Stimulated activated naive B cell treated with anti-CD40 and anti-IgM and Interleukin-4, amounts not matched to agents 10 μg/mL and 1 μg/mL and 100 μg/mL, for 72 hours (primary cell): Measurements from ENCODE around the gene TNFAIP8.
A peak's percentile ranks its signal among the peaks of the same experiment; 100 is the strongest.

Experiments used
- ATAC-seq, 2 donors: fragments of 150-1000 bp; cut with Tn5 transposase; replicated peaks; 2 replicates each; pipeline ENCODE4 v1.10.0; 2021; ENCODE audit warnings: moderate library complexity in 1 of 2
- DNase-seq: peaks from one replicate; pipeline ENCODE4 v3.0.0; 2021
- H3K27ac Mint-ChIP-seq: one replicate; pipeline ENCODE4 v1.8.0; 2022; ENCODE audit warnings: mild to moderate bottlenecking, mixed read lengths
- H3K27me3 Mint-ChIP-seq, 2 donors: one replicate each; pipeline ENCODE4 v1.8.0; 2022; ENCODE audit warnings: mixed read lengths in 2 of 2
- H3K36me3 Mint-ChIP-seq, 2 donors: one replicate each; pipeline ENCODE4 v1.8.0; 2022; ENCODE audit warnings: mixed read lengths in 2 of 2, mild to moderate bottlenecking in 1 of 2
- H3K4me1 Mint-ChIP-seq, 2 donors: one replicate each; pipeline ENCODE4 v1.8.0; 2022; ENCODE audit warnings: mixed read lengths in 2 of 2, mild to moderate bottlenecking in 1 of 2
- H3K4me3 Mint-ChIP-seq, 2 donors: one replicate each; pipeline ENCODE4 v1.8.0; 2022; ENCODE audit warnings: mild to moderate bottlenecking in 2 of 2, mixed read lengths in 2 of 2, moderate library complexity in 1 of 2
- H3K9me3 Mint-ChIP-seq, 2 donors: one replicate each; pipeline ENCODE4 v1.8.0; 2022; ENCODE audit warnings: mixed read lengths in 2 of 2, mild to moderate bottlenecking in 1 of 2

TNFAIP8 gene

DNA sequence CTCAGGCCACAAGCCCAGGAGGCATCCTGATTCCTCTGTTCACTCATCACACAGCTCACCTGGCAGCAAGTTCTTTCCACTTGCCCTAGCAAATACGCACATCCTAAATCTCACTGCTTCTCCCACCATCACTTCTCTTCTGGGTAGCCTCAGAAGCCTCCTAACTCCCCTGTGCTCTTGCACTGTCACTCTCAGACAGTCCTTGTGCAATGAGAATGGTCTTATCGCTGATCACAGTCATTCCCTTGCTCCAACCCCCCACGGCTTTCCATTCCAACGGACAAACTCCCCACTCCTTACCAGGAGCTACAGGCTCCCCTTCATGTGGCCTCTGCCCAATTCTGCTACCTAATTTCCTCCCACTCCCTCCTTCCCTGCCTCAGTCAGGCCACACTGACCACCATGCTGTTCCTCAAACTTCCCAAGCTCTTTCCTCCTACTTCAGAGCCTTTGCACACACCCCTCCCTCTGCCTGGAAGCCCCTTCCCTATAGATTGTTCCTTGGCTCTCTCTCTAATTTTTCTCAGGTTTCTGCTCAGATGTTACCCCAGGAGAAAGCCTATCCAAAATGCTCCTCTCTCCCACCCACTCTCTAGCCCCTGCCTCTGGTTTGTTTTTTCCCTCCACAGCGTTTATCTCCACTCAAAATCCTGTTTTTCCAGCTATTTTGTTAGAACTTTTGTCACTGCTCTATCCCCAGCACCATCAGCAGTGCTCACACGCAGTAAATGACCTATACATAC is 34.1 kb upstream of the TNFAIP8 start:
- Mint-ChIP-seq H3K9me3 (no peaks in the 10 kb centered on the region), H3K4me1 (peaks cover 62 to 78% of the 10 kb centered on the region in 2 donors), H3K36me3 (peaks cover 10 to 38% of the 10 kb centered on the region in 2 donors), H3K27me3 (no peaks in the 10 kb centered on the region), H3K4me3 (peak overlapping the region in 1 of 2 donors; percentile 3), H3K27ac (peak overlapping the region; percentile 60)
- ATAC-seq (no peak), DNase-seq (no peak)

DNA sequence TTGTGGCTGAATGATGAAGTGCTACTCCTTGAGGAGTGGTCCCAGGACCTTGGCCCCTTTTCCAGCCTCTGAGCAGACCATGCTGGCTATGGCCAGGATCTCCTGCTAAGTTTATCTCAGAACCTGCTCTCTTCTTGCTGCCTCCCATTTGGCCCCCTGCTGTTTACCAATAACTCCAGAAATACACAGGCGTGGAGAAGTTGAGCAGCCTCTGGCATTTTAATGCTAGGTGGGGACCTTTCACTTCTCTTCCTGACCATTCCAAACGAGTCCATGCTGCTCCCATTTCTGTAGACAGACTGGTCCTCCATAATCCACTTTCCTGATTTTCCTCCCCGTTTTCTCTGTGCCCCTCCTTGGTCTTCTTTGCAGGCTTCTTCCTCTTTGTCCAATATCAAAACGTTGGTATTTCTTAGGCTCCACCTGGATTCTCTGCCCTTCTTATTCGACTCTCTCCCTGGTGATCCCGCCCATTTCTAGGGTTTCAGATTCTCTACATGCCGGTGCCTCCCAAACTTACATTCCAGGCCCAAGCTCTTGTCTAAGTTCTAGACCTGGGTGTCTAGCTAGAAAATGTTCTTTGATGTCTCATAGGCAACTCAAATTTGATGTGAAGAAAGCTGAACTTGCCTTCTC is 33.4 kb upstream of the TNFAIP8 start:
- Mint-ChIP-seq H3K4me3 (no peak overlapping the region), H3K27ac (peak overlapping the region; percentile 60), H3K36me3 (peaks cover 10 to 38% of the 10 kb centered on the region in 2 donors), H3K9me3 (no peaks in the 10 kb centered on the region), H3K27me3 (no peaks in the 10 kb centered on the region), H3K4me1 (peaks cover 63 to 82% of the 10 kb centered on the region in 2 donors)
- no peak for DNase-seq
- no peak for ATAC-seq

DNA sequence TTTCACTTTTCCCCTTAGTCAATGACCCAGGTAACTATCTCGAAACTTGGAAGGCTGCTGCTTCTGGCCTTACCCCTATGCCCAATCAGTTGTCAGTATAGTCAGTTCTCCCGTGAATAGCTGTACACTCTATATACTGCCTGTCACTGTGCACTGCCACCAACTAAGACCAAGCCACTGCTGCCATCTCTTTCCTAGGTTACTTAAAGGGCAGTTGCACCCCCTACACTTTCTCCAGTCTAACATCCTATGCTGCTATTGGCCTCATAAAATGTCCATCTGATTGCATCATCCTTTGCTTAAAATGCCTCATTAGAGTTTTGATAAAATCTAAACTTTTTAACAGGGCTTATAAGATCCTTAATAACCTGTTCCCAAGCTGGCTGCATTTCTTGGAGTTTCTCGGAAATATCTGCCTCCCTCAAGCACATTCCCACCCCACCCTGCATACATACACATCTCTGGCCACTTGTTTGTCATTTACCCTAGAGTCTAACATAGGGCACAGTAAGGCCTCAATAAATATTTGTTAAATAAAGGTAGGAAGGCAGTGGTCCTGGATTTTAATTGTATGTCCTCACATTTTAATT is 32.8 kb upstream of the TNFAIP8 start:
- Mint-ChIP-seq H3K27me3 (no peaks in the 10 kb centered on the region), H3K36me3 (peaks cover 10 to 37% of the 10 kb centered on the region in 2 donors), H3K4me1 (peaks cover 63 to 83% of the 10 kb centered on the region in 2 donors), H3K27ac (peak overlapping the region; percentile 60), H3K9me3 (no peaks in the 10 kb centered on the region), H3K4me3 (no peak overlapping the region)
- DNase-seq (no peak), ATAC-seq (peak in 1 of 2 donors; percentile 17)

DNA sequence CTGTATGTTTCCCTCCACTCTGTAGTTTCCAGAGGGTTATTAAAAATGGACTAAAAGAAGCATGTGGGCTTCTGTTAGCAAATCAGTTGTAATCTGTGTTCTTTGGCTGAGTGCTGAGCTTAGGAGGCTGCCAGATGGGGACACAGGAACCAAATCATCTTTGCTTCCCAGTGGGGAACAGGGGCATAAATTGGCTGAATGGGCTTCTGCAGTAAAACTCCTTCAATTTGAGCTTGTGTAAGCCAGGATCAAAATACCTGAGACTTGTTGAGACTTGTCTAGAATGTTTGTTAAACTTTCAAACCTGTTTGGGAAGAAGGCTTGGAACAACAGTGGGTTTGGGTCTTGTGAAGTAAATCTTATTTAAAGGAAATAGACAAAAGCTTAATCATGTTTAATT is 32.2 kb upstream of the TNFAIP8 start:
- H3K4me3 Mint-ChIP-seq = no peak overlapping the region
- H3K4me1 Mint-ChIP-seq = peaks cover 62 to 83% of the 10 kb centered on the region in 2 donors
- ATAC-seq (no peak), DNase-seq (no peak)
- peak overlapping the region; percentile 27 for H3K27ac Mint-ChIP-seq
- H3K36me3 Mint-ChIP-seq = peaks cover 8 to 35% of the 10 kb centered on the region in 2 donors
- H3K27me3 Mint-ChIP-seq = no peaks in the 10 kb centered on the region
- no peaks in the 10 kb centered on the region for H3K9me3 Mint-ChIP-seq

DNA sequence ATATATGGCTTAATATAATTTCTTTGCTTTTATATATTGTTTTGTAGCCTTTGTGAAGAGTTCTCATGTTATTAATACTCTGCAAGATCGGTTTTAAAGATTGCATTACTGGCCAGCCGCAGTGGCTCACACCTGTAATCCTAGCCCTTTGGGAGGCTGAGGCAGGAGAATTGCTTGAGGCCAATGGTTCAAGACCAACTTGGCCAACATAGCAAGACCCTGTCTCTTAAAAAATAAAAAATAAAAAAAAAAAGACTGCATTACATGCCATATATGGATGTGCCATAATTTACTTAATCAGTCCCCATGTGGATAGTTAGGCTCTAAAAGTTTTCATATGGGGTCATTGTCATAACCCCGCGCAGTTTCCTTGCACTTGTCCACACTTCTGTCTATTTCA is 31.0 kb upstream of the TNFAIP8 start:
- no peak for DNase-seq
- Mint-ChIP-seq H3K9me3 (no peaks in the 10 kb centered on the region), H3K27ac (no peak overlapping the region), H3K4me1 (peaks cover 58 to 83% of the 10 kb centered on the region in 2 donors), H3K36me3 (peaks cover 9 to 29% of the 10 kb centered on the region in 2 donors), H3K4me3 (no peak overlapping the region), H3K27me3 (no peaks in the 10 kb centered on the region)
- no peak for ATAC-seq

DNA sequence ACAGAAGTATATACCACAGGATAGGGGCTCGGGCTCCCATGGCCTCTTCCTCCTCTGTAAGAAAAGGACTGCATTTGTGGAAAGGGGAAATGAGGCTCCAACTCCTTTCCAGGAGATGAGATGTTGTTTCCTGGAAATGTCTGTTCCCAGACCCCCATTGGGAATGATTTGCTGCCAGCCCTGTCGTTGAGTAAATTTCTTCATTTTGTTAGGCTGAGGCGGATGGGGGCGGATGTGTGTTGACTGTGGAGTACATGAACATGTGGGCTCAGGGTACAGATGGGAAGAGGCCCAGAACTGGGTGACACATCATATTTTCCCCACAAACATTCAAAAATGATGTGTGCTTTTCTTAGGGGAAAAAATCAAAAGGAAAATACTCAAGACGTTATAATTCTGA is 28.8 kb upstream of the TNFAIP8 start:
- peaks cover 16 to 24% of the 10 kb centered on the region in 2 donors for H3K36me3 Mint-ChIP-seq
- no peaks in the 10 kb centered on the region for H3K9me3 Mint-ChIP-seq
- H3K27ac Mint-ChIP-seq = peak overlapping the region; percentile 84
- H3K4me3 Mint-ChIP-seq = peak overlapping the region; percentile 12 to 39
- no peak for DNase-seq
- H3K27me3 Mint-ChIP-seq = no peaks in the 10 kb centered on the region
- ATAC-seq = peak; percentile 28 to 50
- H3K4me1 Mint-ChIP-seq = peaks cover 56 to 83% of the 10 kb centered on the region in 2 donors

DNA sequence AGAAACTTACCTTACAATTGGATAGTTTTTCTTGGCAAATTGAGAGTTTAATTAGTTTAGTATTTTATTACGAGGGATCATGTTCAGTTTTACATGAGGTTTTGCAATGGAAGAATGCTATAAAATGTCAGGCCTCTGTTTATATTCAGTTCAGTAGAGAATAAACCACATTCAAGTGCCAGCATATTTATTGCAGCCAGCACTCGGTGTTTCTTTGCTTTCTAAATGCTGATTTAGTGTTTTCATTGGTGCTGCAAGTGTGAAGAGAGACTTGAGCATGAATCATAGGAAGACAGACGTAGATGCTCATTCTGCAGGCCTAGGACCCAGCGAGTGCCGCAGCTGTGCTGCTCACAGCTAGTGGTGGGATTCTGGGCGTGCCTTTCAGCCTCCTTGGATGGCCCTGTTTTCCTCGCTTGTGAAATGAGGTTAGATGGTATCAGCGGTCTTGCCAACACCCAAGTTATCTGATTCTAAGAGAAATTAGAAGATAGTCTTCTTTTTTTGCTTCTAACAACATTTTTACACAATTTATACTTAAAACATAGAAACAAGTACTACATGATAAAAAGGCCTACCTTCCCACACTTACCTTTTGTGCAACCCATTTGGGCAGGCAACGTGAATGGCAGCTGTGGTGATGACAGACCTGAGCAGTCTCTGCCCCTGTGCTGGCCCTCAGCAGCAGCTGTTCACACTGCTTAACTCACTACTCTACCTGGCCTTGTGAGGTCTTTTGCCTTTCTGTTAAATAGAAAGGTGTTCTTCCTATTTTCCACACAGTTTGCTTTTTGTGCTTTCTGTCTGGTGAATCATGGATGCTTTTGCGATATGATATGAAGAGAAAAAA is 26.8 kb upstream of the TNFAIP8 start:
- Mint-ChIP-seq H3K4me3 (no peak overlapping the region), H3K4me1 (peaks cover 58 to 85% of the 10 kb centered on the region in 2 donors), H3K36me3 (peaks cover 15 to 28% of the 10 kb centered on the region in 2 donors), H3K9me3 (no peaks in the 10 kb centered on the region), H3K27me3 (no peaks in the 10 kb centered on the region), H3K27ac (peak overlapping the region; percentile 22)
- DNase-seq = no peak
- no peak for ATAC-seq

DNA sequence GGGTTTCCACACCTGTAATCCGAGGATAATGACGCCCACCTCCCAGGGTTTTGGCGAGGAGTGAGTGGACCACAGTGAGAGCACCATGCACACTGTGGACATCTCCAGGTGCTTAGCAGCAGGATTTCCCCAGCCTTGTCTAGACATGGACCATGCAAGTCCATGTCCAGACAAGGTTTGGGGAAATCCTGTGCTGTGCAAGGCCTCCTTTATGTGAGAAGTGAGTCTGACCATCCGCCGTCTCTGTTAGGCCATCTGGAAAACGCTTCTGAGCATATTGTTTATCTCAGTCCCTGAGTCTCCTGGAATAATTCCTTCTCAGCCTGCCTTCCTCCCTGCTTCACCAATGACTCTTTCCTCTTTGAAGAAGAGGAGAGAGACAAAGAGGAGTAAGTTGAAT is 26.2 kb upstream of the TNFAIP8 start:
- H3K36me3 Mint-ChIP-seq = peaks cover 15 to 28% of the 10 kb centered on the region in 2 donors
- no peaks in the 10 kb centered on the region for H3K9me3 Mint-ChIP-seq

DNA sequence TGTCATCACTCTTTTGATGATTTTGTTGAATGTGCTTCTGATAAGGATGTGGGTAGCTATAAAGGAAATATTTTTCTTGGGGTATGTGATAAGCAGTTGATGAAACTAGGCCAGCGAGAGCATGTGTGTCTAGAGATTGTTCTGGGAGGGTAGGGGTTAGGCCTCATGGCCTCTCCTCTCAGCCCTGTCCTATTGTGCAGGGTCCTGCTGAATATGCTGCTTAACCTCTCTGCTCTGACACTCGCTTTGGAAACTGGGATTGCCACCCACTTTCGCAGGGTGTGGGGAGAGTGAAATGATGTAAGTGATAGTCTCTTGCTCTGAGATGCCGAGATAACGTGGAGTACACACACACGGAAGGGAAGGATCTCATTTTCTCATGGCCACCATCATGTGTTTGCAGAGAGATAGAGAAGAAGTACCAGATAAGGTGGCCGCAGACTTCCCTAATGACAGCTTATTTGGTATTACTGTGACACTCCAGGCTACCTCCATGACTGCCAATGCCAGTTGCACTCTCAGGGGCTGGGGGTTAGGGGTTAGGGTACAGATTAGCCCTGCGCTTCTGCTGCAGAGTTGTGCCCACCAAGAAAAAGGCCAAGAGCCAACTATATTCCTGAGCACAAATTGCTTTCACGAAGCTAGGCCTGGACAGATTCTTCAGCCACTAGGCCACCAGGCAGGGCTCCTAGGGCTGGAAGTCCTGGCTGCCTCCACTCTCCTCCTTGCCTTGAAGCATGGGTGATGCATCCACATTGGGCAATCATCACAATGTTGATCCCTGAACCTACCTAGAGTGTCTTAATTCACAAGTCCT is 25.2 kb upstream of the TNFAIP8 start:
- peaks cover 67 to 97% of the 10 kb centered on the region in 2 donors for H3K4me1 Mint-ChIP-seq
- ATAC-seq = no peak
- H3K9me3 Mint-ChIP-seq = no peaks in the 10 kb centered on the region
- H3K36me3 Mint-ChIP-seq = peaks cover 15 to 27% of the 10 kb centered on the region in 2 donors
- peak overlapping the region; percentile 91 for H3K27ac Mint-ChIP-seq
- DNase-seq = no peak
- H3K27me3 Mint-ChIP-seq = no peaks in the 10 kb centered on the region
- no peak overlapping the region for H3K4me3 Mint-ChIP-seq

More for the DNA sequence above, 26.2 kb upstream of the TNFAIP8 start:
- Mint-ChIP-seq H3K4me1 (peaks cover 62 to 91% of the 10 kb centered on the region in 2 donors), H3K27ac (peak overlapping the region; percentile 91), H3K27me3 (no peaks in the 10 kb centered on the region), H3K4me3 (peak overlapping the region in 1 of 2 donors; percentile 51)
- no peak for DNase-seq
- no peak for ATAC-seq

DNA sequence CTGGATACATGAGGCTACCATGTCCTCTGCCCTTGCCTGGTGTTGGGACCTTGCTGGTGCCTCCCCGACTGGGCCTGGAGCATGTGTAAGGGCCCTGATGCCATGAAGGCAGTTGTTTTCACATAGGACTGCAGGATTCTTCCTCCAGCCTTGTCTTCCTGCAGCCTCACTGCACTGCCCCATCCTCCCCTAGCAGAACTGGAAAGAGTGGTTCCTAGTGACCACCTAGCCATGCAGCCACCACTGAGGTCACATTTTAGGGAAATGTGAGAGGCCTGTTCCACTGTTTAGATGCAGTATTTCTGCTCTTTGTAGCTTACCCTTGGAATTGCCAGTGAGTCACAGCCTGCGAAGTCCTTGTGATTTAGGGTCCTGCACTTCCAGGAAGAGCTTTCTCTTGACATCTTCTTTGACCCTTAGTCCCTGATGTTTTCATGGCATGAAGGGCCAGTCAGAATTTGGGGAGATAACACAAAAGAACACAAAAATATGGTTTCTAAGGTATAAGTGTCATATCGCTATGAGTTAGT is 24.2 kb upstream of the TNFAIP8 start:
- Mint-ChIP-seq H3K27ac (peak overlapping the region; percentile 85), H3K4me3 (no peak overlapping the region), H3K36me3 (peaks cover 13 to 17% of the 10 kb centered on the region in 2 donors), H3K27me3 (no peaks in the 10 kb centered on the region), H3K9me3 (no peaks in the 10 kb centered on the region), H3K4me1 (peaks cover 63 to 97% of the 10 kb centered on the region in 2 donors)
- no peak for ATAC-seq
- DNase-seq = no peak

DNA sequence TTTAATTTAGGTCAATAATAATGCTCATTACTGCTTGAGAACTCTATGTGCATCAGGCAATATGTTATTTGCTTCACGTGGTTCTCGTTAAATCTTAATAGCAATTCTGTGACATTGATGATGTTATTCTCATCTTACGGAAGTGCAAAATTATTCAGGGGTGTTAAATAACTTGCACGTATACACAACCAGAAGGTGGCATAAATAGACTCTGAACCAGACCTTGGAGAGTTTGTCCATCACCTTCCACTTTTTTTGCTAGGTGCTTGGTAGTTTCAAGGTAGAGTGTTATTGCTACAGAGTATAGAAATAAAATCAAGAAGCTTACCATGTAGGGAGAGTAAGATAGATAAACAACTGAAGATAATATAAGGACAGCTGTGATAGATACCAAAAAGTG is 23.6 kb upstream of the TNFAIP8 start:
- ATAC-seq = no peak
- H3K4me1 Mint-ChIP-seq = peaks cover 63 to 97% of the 10 kb centered on the region in 2 donors

DNA sequence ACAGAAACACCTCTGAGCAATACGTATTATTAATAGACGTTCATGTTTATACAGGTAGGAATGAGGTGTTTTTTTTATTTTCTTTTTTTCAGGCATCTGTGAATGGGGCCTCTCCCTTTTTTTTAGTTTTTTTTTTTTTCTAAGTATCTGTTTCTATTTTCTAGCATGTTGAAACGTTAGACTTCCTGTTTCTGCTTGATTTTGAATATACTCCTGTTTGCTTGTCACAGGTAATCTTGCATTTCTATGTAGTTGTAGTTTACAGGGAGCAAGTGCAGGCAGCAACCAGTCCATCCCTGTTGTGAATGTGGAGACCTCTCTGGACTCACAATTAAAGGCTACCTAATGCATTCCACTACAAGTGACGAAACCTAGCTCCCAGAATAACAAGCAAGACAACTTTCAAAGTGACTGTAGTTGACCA is 22.8 kb upstream of the TNFAIP8 start:
- peaks cover 13 to 21% of the 10 kb centered on the region in 2 donors for H3K36me3 Mint-ChIP-seq
- H3K9me3 Mint-ChIP-seq = no peaks in the 10 kb centered on the region
- peak overlapping the region; percentile 85 for H3K27ac Mint-ChIP-seq
- ATAC-seq (peak; percentile 26 to 45), DNase-seq (no peak)
- H3K4me1 Mint-ChIP-seq = peaks cover 67 to 97% of the 10 kb centered on the region in 2 donors
- H3K27me3 Mint-ChIP-seq = no peaks in the 10 kb centered on the region
- H3K4me3 Mint-ChIP-seq = peak overlapping the region; percentile 51 to 66

More for the DNA sequence above, 23.6 kb upstream of the TNFAIP8 start:
- no peak for DNase-seq
- no peaks in the 10 kb centered on the region for H3K9me3 Mint-ChIP-seq
- H3K27me3 Mint-ChIP-seq = no peaks in the 10 kb centered on the region
- peaks cover 13 to 21% of the 10 kb centered on the region in 2 donors for H3K36me3 Mint-ChIP-seq
- H3K4me3 Mint-ChIP-seq = peak overlapping the region in 1 of 2 donors; percentile 51
- peak overlapping the region; percentile 85 for H3K27ac Mint-ChIP-seq

DNA sequence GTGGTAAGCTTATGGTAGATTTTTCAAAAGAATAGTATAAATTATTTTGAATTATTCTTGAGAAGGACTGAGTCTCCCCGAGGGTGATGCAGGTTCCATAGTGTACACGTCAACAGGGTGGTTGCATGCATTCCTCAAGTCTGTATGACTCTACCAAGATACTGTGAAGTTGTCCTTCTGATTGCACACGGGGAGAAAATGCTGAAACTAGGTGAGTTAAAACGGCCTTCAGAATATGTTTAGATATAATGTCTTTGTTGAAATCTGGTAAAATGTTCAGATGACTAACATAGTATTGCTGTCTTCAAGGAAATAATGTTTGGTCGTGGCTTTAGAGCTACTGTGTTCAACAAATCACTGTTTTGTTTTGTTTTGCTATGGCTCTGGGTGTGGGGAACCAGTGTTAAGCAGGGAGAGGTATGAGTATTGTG is 22.4 kb upstream of the TNFAIP8 start:
- Mint-ChIP-seq H3K27me3 (no peaks in the 10 kb centered on the region), H3K36me3 (peaks cover 13 to 18% of the 10 kb centered on the region in 2 donors), H3K27ac (peak overlapping the region; percentile 81), H3K4me3 (peak overlapping the region; percentile 61 to 68), H3K9me3 (no peaks in the 10 kb centered on the region), H3K4me1 (peaks cover 68 to 97% of the 10 kb centered on the region in 2 donors)
- ATAC-seq (peak; percentile 36 to 53), DNase-seq (no peak)
